Duodenal mucosa (tissue), 2 donors: ENCODE results near the gene OCIAD1.
"Not testable (repeated sequence)": the region's sequence is repeated elsewhere in the genome, so short reads cannot be mapped to it uniquely, and the experiment has no call there.

ENCODE experiments used
- H3K27ac ChIP-seq: one replicate; pipeline ENCODE4 v1.7.0; 2013; ENCODE audit warnings: low read depth, low read length
- H3K27me3 ChIP-seq, 2 donors: one replicate each; pipeline ENCODE4 v1.7.0; 2013; ENCODE audit warnings: low read length in 2 of 2, control low read depth in 1 of 2; ENCODE audit not compliant: insufficient read depth in 2 of 2, control insufficient read depth in 1 of 2
- H3K36me3 ChIP-seq, 2 donors: one replicate each; pipeline ENCODE4 v1.7.0; 2013; ENCODE audit warnings: low read length in 2 of 2, control low read depth in 1 of 2; ENCODE audit not compliant: insufficient read depth in 2 of 2, control insufficient read depth in 1 of 2
- H3K4me1 ChIP-seq, 2 donors: one replicate each; pipeline ENCODE4 v1.7.0; 2013; ENCODE audit warnings: low read length in 2 of 2, control low read depth in 1 of 2; ENCODE audit not compliant: insufficient read depth in 2 of 2, control insufficient read depth in 1 of 2
- H3K4me3 ChIP-seq, 2 donors: one replicate each; pipeline ENCODE4 v1.7.0; 2013; ENCODE audit warnings: low read length in 2 of 2, low read depth in 1 of 2
- H3K9ac ChIP-seq, 2 donors: one replicate each; pipeline ENCODE4 v1.7.0; 2013; ENCODE audit warnings: low read length in 2 of 2, low read depth in 1 of 2
- H3K9me3 ChIP-seq, 2 donors: one replicate each; pipeline ENCODE4 v1.7.0; 2013; ENCODE audit warnings: low read length in 2 of 2, control low read depth in 1 of 2; ENCODE audit not compliant: control insufficient read depth in 1 of 2

OCIAD1 gene

GRCh38 chr4:48796927-48797679 is 33.8 kb upstream of the OCIAD1 start:
- Histone ChIP-seq H3K4me3 (no peak overlapping the region), H3K27ac (no peak overlapping the region), H3K36me3 (no peaks in the 10 kb centered on the region), H3K4me1 (no peaks in the 10 kb centered on the region), H3K9me3 (no peaks in the 10 kb centered on the region), H3K9ac (no peak overlapping the region), H3K27me3 (no peaks in the 10 kb centered on the region)

- Histone ChIP-seq H3K27me3 (no peaks in the 10 kb centered on the region), H3K4me1 (no peaks in the 10 kb centered on the region), H3K27ac (no peak overlapping the region), H3K9ac (no peak overlapping the region), H3K36me3 (no peaks in the 10 kb centered on the region), H3K4me3 (no peak overlapping the region), H3K9me3 (no peaks in the 10 kb centered on the region)
These were observed 32.8 kb upstream of the OCIAD1 start for GRCh38 chr4:48798117-48798516.

DNA sequence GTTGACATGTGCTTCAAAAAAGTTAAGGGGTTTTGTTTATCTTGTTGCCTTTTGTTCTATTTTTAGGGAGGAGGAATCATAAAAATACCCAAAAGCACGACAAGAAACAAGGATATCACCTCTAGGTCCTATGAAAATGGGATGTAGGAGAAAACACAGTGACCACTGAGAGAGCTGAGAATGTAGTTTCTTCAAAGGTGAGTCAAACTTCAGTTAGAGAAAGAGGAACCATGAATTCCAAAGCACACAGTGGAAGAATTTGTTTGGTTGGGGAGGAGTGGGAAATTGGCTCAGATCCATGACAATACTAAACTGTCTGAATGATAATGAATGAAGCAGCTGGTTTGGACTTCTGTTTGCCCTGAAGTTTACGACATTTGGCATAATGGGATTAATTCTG is 31.7 kb upstream of the OCIAD1 start:
- Histone ChIP-seq H3K36me3 (no peaks in the 10 kb centered on the region), H3K4me3 (no peak overlapping the region), H3K9ac (no peak overlapping the region), H3K9me3 (no peaks in the 10 kb centered on the region), H3K4me1 (no peaks in the 10 kb centered on the region), H3K27me3 (no peaks in the 10 kb centered on the region), H3K27ac (no peak overlapping the region)

DNA sequence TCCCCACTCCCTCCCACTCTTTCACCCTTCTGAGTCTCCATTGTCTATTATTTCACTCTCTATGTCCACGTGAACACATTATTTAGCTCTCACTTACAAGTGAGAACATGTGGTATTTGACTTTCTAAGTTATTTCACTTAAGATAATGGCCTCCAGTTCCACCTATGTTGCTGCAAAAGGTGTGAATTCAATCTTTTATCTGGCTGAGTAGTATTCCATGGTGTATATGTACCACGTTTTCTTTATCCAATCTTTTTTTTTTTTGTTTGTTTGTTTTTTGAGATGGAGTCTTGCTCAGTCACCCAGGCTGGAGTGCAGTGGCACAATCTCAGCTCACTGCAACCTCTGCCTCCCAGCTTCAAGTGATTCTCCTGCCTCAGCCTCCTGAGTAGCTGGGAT is 30.7 kb upstream of the OCIAD1 start:
- not testable (repeated sequence) for H3K36me3 ChIP-seq, H3K4me3 ChIP-seq, H3K27me3 ChIP-seq, H3K9ac ChIP-seq, H3K4me1 ChIP-seq, H3K27ac ChIP-seq, H3K9me3 ChIP-seq

- no peak overlapping the region for H3K27ac ChIP-seq
- no peak overlapping the region for H3K9ac ChIP-seq
- H3K9me3 ChIP-seq, result no peaks in the 10 kb centered on the region
- H3K27me3 ChIP-seq, result no peaks in the 10 kb centered on the region
- no peaks in the 10 kb centered on the region for H3K36me3 ChIP-seq
- no peak overlapping the region for H3K4me3 ChIP-seq
- no peaks in the 10 kb centered on the region for H3K4me1 ChIP-seq
These were observed 29.7 kb upstream of the OCIAD1 start for GRCh38 chr4:48801016-48801715.

DNA sequence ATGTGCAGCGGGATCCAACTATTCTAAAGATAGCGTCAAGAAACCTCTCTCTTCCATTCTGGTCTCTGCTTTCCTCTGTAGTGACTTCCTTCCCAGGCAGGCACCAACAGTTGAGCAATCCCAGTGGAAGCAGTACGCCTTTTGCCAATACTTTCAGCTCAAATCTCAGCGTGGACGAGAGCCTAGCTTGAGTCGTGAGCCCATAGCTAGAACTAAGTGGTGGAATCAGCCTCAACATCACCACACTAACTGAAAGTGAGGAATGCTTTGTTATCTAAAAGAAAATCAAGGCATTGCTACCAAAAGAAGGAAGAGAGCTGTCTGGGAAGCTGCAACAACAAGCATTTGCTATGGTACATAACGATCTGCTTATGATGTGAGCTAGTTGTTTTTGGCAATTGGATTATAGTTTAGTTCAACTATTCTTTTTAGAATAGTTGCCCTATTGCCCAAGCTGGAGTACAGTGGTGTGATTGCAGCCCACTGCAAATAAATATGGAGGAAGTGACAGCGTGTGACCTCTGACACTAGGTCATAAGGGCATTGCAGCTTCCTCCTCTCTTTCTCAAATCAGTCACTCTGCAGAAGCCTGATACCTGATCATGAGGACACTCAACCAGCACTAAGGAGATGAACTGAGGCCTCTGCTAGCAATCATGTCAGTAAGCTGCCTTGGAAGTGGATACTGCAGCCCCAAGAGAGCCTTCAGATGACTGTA is 26.1 kb upstream of the OCIAD1 start:
- H3K4me3 ChIP-seq, result no peak overlapping the region
- no peaks in the 10 kb centered on the region for H3K9me3 ChIP-seq
- H3K4me1 ChIP-seq, result no peaks in the 10 kb centered on the region
- no peaks in the 10 kb centered on the region for H3K27me3 ChIP-seq
- H3K9ac ChIP-seq, result no peak overlapping the region
- no peak overlapping the region for H3K27ac ChIP-seq
- no peaks in the 10 kb centered on the region for H3K36me3 ChIP-seq

DNA sequence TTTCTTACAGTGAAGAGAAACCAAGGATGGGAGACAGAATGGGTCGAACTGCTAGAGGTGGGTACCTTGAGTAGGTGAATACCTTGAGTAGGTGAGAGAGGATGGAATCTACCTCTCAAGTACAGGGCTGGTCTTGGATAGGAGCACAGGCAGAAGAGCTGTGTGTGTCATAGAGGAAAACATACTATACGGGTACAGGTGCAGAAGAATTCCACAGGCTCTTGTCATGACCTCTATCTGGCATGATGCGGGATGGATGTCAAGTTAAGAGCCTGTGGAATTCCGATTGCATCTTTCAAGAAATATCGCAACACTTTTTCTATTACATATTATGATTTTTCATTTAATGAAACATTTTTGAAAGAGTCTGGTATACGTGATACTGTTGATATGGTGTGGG is 18.0 kb upstream of the OCIAD1 start:
- H3K27ac ChIP-seq, result no peak overlapping the region
- no peak overlapping the region for H3K9ac ChIP-seq
- no peaks in the 10 kb centered on the region for H3K36me3 ChIP-seq
- no peaks in the 10 kb centered on the region for H3K4me1 ChIP-seq
- no peaks in the 10 kb centered on the region for H3K9me3 ChIP-seq
- H3K27me3 ChIP-seq, result no peaks in the 10 kb centered on the region
- H3K4me3 ChIP-seq, result no peak overlapping the region

DNA sequence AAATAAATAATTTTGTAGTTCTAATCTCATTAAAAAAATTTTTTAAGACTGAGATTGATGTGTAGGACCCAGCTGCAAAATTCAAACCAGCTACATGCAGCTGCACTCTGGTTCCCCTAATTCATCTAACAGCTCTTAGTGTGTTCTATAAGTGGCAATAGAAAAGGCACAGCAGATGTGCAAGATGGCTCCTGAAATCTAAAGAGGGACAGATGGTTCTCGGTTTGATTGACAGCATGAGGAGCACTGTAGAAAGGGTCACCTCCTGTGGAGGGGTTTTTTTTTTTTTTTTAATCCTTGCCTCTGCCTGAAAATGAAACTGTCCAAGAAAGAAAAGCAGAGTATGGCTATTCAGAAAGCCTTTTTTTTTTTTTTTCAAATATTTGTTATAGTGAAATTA is 16.9 kb upstream of the OCIAD1 start:
- Histone ChIP-seq H3K27ac (no peak overlapping the region), H3K27me3 (no peaks in the 10 kb centered on the region), H3K4me3 (no peak overlapping the region), H3K9ac (no peak overlapping the region), H3K9me3 (no peaks in the 10 kb centered on the region), H3K36me3 (no peaks in the 10 kb centered on the region), H3K4me1 (no peaks in the 10 kb centered on the region)

- no peaks in the 10 kb centered on the region for H3K4me1 ChIP-seq
- H3K36me3 ChIP-seq, result no peaks in the 10 kb centered on the region
- H3K27ac ChIP-seq, result no peak overlapping the region
- H3K4me3 ChIP-seq, result no peak overlapping the region
- no peaks in the 10 kb centered on the region for H3K9me3 ChIP-seq
- H3K27me3 ChIP-seq, result no peaks in the 10 kb centered on the region
- no peak overlapping the region for H3K9ac ChIP-seq
These were observed 15.4 kb upstream of the OCIAD1 start for GRCh38 chr4:48815483-48815882.

DNA sequence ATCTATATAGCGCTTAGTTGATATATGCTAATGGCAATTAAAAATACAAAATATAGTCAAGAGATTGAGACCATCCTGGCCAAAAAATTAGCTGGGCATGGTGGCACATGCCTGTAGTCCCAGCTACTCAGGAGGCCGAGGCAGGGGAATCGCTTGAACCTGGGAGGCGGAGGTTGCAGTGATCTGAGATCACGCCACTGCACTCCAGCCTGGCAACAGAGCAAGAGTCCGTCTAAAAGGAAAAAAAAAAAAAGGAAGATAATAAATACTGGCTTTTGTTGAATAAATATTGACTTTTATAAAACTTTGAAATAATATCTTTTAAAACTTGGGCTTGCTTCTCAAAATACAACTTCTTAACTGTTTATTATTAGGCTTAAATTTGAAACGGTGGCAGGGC is 14.6 kb upstream of the OCIAD1 start:
- not testable (repeated sequence) for H3K4me3 ChIP-seq, H3K9ac ChIP-seq, H3K27me3 ChIP-seq, H3K36me3 ChIP-seq, H3K9me3 ChIP-seq, H3K27ac ChIP-seq, H3K4me1 ChIP-seq
